Left cardiac atrium (tissue), 4 donors: ENCODE measurements around the gene PRIMPOL. TPM values are rescaled to one million over a fixed set of nuclear protein-coding genes. Genes with fewer than 3 reads are reported as not detected.
"Not testable (repeated sequence)": the region's sequence is repeated elsewhere in the genome, so short reads cannot be mapped to it uniquely, and the experiment has no call there.

ENCODE experiments used
- ATAC-seq, 2 donors: fragments of 200-7000 bp; cut with Tn5 transposase; one replicate each; pipeline ENCODE4 v1.9.1; 2020; ENCODE audit warnings: mild to moderate bottlenecking in 2 of 2, moderate library complexity in 2 of 2
- DNase-seq: peaks from one replicate; pipeline ENCODE4 v3.0.0-alpha.2; 2020
- intact Hi-C, 2 donors: fragments of 100-400 bp; cut with DNase I; formaldehyde crosslinking; loops; one replicate each; pipeline versions ENCODE4 v1.14.1 to v1.15.1; 2022 to 2023
- long read RNA-seq: library from polyadenylated mRNA; unstranded; transcript quantifications from one replicate; pipeline ENCODE4 v2.0.0, GENCODE V29; 2021
- total RNA-seq, 2 donors: library from RNA; stranded (reverse); fragmentation: NEBNext Ultra II Directional; extraction: Animal tissue kit (Norgen Biotek cat#: 25700); gene quantifications; one replicate each; pipeline ENCODE4 v1.2.1, GENCODE V29; 2021
- donor health status: DM: no; HTN: yes; CAD: no.
- donor health status: DM: no; HTN: yes; CAD: no; lungs with severe emphysema.
- donor health status: DM: yes; HTN: yes; CAD: no.
- donor health status: Dilated cardiomyopathy.

Gene PRIMPOL
- total RNA-seq = 10 to 100 TPM in 1 of 2 donors, 1 to 10 TPM in 1; 9.8 to 10.2 TPM
- long read RNA-seq, partial matches to known transcripts = 1 of 14 reads
- long read RNA-seq, other reads (novel, unspliced or antisense) = 6 of 14 reads

- peak; percentile 97 for ATAC-seq
- peak; percentile 97 for DNase-seq
- intact Hi-C loops = loop anchor here (5.0 to 10.0 kb wide), 3 partner anchors 112 to 384 kb away; partner anchors contain the start of gene IRF2 (in 1 of the 2)
Measured at GRCh38 chr4:184649026-184649970, at the start of gene PRIMPOL, which contains the start of gene CASP3. Gene PRIMPOL (plus strand): TSS chr4:184649738. CDS start chr4:184657141, 7,403 bp downstream. Gene CASP3 (minus strand): TSS chr4:184649447. CDS start chr4:184638453, 10,994 bp downstream.

GRCh38 chr4:184600982-184601381, 48.6 kb upstream of the PRIMPOL start:
- intact Hi-C loops, DNase-seq, ATAC-seq: not testable (repeated sequence)

DNA sequence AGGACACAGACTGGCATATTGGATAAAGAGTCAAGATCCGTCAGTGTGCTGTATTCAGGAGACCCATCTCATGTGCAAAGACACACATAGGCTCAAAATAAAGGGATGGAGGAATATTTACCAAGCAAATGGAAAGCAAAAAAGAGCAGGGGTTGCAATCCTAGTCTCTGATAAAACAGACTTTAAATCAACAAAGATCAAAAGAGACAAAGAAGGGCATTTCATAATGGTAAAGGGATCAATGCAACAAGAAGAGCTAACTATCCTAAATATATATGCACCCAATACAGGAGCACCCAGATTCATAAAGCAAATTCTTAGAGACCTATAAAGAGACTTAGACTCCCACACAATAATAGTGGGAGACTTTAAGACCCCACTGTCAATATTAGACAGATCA, 46.7 kb upstream of the PRIMPOL start:
- ATAC-seq, DNase-seq, intact Hi-C loops: not testable (repeated sequence)

GRCh38 chr4:184607429-184607828, 42.1 kb upstream of the PRIMPOL start:
- ATAC-seq, intact Hi-C loops, DNase-seq: not testable (repeated sequence)

- ATAC-seq = no peak
- intact Hi-C loops = no loop called here
Measured at GRCh38 chr4:184612074-184612473, 37.5 kb upstream of the PRIMPOL start.

DNA sequence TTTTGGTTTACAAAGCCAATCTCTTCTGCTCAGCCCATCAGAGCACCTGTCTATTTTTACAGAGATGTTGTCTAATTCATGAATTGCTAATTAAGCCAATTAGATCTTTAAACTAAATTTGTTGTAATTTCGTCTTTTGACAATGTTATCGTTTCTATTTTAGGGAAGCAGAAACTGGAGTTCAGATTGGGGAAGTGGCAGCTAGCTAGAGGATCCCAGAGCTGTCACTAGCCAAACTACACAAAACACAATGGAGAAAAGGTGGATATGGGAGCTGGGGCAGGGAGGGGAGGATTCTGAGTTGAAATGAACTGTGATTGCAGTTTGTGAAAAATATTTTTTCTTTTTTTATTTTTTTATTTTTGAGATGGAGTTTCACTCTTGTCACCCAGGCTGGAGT, 36.1 kb upstream of the PRIMPOL start:
- ATAC-seq (no peak), DNase-seq (no peak)
- intact Hi-C loops = no loop called here

More at GRCh38 chr4:184612074-184612473, 37.5 kb upstream of the PRIMPOL start:
- DNase-seq = no peak

- intact Hi-C loops = no loop called here
- no peak for ATAC-seq
- DNase-seq = no peak
Measured at GRCh38 chr4:184614509-184614908, 35.0 kb upstream of the PRIMPOL start.

DNA sequence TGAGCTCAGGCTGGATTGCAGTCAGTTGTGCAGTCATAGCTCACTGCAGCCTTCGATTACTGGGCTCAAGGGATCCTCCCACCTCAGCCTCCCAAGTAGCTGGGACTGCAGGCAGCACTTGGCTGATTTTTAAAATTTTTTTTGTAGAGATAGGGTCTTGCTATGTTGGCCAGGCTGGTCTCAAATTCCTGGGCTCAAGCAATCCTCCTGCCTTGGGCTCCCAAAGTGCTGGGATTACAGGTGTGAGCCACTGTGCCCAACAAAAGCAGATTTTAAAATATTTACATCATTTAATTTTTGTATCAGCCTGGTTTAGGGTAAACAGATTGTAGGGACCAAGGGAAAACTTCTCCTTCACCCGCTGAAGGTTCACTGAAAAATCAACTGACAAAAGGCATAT, 33.4 kb upstream of the PRIMPOL start:
- DNase-seq, intact Hi-C loops, ATAC-seq: not testable (repeated sequence)

GRCh38 chr4:184616633-184617551, 32.6 kb upstream of the PRIMPOL start:
- intact Hi-C loops = no loop called here
- ATAC-seq = no peak
- DNase-seq = no peak

DNA sequence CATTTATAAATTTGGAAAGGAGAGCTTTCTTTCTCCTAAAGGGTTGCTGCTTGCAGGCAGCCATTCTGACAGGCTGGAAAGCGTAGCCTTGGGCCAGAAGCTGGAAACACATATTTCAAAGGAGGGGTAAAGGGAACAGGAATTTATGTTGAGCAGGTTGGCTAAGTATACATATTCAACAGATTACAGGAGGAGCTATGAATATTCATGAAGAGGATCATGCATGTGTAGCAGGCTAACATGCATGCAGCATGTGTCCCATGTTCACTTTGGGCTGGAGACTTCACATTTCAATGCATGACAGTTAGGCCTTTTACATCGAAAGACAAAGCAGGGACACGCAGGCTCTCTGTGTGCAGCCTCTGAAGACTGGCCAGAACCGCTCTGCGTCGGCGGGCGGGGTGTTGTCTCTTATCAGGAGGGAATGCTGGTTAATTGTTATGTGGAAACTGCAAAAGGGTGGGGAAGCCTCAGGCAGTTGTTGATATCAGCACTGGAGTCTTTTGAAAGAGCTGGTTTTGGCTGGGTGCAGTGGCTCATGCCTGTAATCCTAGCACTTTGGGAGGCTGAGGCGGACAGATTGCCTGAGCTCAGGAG, 31.8 kb upstream of the PRIMPOL start:
- ATAC-seq (peak; percentile 23 to 58), DNase-seq (peak; percentile 46)
- intact Hi-C loops = no loop called here

DNA sequence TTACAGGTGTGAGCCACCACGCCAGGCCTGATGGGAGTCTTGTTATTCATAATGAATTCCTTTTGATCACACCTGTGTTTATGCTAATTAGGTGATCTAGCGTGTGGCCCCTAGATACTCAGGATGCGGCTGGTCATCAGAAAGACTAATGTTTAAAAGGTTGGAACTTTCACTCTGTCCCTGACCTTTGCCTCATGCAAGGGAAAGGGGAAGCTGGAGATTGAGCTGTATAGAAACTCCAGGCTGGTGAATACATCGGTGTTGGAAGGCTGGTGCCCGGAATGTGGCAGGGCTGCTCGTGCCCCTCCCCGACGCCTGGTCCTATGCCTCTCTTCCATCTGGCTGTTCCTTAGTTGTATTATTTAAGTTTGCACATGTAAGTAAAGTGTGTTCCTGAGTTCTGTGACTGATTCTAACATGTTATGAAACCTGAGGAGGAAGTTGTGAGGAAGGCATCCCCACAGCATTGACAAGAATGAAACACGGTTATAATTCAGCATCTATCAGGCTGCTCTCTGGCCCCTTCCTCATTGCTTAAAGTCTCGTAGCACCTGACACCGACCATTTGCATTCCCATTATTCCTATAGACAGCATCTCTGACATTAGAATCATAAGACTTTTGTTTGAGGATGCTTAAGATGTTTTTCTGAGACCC, 29.2 kb upstream of the PRIMPOL start:
- intact Hi-C loops = no loop called here

GRCh38 chr4:184621518-184621917, 28.0 kb upstream of the PRIMPOL start:
- no peak for DNase-seq
- no peak for ATAC-seq
- intact Hi-C loops = no loop called here

More for the DNA sequence above, 29.2 kb upstream of the PRIMPOL start:
- no peak for ATAC-seq
- no peak for DNase-seq

DNA sequence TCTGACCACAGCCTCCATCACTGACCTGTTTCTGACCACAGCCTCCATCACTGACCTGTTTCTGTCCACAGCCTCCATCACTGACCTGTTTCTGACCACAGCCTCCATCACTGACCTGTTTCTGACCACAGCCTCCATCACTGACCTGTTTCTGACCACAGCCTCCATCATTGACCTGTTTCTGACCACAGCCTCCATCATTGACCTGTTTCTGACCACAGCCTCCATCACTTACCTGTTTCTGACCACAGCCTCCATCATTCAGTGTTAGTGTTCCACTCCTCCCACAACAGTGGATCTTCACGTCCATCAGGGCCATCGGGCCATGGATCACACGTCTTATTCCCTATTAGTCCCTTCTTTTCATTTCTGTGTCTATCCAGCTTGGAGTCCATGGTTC, 25.0 kb upstream of the PRIMPOL start:
- DNase-seq, intact Hi-C loops: not testable (repeated sequence)

DNA sequence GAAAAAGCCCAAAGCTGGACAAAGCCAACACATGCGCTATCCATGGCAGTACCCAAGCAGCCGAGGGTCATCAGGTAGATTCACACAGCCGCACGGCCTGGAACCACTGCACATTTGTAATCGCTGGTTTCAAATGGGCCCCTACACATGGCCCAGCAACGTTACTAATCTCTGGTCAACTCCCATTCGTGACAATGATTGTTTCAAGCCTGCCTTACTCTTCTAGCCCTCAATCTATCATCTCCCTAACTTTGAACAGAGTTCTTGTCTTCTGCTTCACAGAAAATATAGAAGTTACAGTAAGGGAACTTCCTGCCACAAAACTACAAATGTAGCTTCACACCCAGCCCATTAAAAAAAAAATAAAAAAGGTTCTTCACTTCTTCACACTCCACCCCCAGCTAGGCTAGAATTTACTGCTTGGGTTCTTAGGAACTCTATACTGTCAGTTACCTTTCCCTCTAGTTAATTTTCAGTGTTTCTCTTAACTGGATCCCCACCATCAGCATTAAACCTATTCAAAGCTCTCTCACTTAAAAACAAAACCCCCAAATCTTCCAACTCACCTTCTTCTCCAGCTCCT, 24.5 kb upstream of the PRIMPOL start:
- intact Hi-C loops = no loop called here
- ATAC-seq (no peak), DNase-seq (no peak)

More for the DNA sequence above, 25.0 kb upstream of the PRIMPOL start:
- not testable (repeated sequence) for ATAC-seq

DNA sequence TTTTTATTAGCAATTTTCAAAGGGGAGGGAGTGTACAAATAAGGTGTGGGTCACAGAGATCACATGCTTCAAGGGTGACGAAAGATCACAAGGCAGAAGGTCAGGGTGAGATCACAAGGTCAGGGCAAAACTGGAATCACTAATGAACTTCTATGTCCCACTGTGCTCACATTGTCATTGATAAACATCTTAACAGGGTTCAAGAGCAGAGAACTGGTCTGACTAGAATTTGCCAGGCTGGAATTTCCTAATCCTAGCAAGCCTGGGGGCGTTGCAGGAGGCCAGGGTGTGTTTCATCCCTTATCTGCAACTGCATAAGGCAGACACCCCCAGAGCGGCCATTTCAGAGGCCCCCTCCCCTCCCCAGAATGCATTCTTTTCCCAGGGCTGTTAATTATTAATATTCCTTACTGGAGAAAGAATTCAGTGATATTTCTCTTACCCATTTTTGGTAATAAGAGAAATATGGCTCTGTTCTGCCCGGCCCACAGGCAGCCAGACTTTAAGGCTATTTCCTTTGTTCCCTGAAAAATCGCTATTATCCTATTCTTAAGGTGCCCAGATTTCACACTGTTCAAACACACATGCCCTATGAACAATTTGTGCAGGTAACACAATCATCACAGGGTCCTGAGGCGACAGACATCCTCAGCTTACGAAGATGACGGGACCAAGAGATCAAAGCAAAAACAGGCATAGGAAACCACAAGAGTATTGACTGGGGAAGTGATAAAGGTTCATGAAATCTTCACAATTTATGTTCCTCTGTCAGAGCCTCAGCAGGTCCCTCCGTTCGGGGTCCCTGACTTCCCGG, 23.5 kb upstream of the PRIMPOL start:
- intact Hi-C loops, DNase-seq, ATAC-seq: not testable (repeated sequence)

DNA sequence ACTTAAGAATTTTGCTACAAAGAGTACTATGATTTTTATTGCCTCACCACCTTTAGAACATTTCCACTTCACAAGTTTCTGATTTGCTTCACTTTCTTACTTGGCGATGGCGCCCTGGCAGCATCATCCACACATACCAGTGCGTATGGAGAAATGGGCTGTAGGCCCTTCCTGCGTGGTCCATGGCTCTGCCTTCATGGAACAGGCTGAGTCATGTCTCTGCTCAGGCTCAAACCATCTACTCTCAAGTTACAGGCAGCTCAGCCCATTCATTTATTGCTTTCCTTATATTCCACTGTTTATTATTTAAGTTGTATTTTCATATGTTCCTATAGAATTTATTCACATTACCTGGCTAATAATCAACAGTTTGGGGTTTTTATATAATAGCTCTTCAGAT, 21.4 kb upstream of the PRIMPOL start:
- no peak for DNase-seq
- no peak for ATAC-seq
- intact Hi-C loops = no loop called here

DNA sequence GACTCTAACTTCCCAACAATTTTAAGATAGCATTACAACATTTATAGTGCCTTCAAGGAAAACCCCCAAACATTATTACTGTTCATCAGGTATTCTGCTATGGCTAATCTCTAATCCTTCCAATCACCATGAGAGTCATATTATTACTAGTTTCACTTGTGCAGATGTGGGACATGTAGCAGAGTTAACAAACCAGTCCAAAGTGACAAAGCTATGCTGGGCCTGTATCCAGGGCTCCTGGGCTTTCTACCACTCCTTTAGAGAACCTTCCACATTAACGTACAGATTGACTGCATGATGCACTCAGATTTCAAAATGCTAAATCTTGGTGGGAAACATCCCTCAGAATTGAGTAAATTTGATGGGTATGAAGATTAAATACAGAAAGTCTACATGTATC, 16.7 kb upstream of the PRIMPOL start:
- DNase-seq (no peak), ATAC-seq (no peak)
- intact Hi-C loops = no loop called here
